SU-DHL-6 (cell line): Measurements from ENCODE around the gene DRC1.

Experiments
- CTCF ChIP-seq: fragments of 200-600 bp; sonication (generic); IDR thresholded peaks from one replicate; pipeline ENCODE4 v1.5.1; 2017; ENCODE audit warnings: antibody characterized with exemption, mild to moderate bottlenecking, low read length, moderate library complexity; ENCODE audit not compliant: insufficient read depth, poor library complexity, severe bottlenecking
- EZH2phosphoT487 ChIP-seq: fragments of 200-600 bp; sonication (generic), shearing (Covaris generic); conservative IDR thresholded peaks from 2 replicates; pipeline ENCODE4 v1.6.1; 2018; ENCODE audit warnings: mild to moderate bottlenecking, antibody characterized with exemption, low read length, moderate library complexity, mixed read lengths

- no peak for TF ChIP-seq CTCF
- no peak for TF ChIP-seq EZH2phosphoT487
Observed at GRCh38 chr2:26493566-26493965, 91.8 kb downstream of the DRC1 start.
